B cell (primary cell): ENCODE results near the gene G6PC3. TPM values are rescaled to one million over a fixed set of nuclear protein-coding genes. Genes with fewer than 3 reads are reported as not detected.

Experiments
- ATAC-seq: fragments of 200-7000 bp; cut with Tn5 transposase; one replicate; pipeline ENCODE4 v1.10.0; 2021; ENCODE audit warnings: low read depth, mild to moderate bottlenecking, moderate number of reproducible peaks, moderate library complexity
- CTCF ChIA-PET: fragments of 350-600 bp; sonication (Branson Sonifier 250); formaldehyde crosslinking; loops from one replicate; lab custom pipeline; 2021; ENCODE audit warnings: antibody characterized with exemption, inconsistent platforms; lab: Charles Lee
- POLR2A ChIA-PET: fragments of 350-600 bp; sonication (Branson Sonifier 250); formaldehyde crosslinking; loops from one replicate; lab custom pipeline; 2021; ENCODE audit warnings: antibody characterized with exemption; lab: Charles Lee
- DNase-seq: peaks from one replicate; pipeline ENCODE4 v3.0.0; 2013
- H2AFZ ChIP-seq: 2 replicates; pipeline ENCODE4 v1.6.1; 2012; ENCODE audit warnings: mild to moderate bottlenecking, low read depth, low read length; ENCODE audit not compliant: insufficient read depth, poor library complexity, severe bottlenecking
- H3K27ac ChIP-seq, 2 donors: 1 replicate in 1 of 2; 2 replicates in 1 of 2; pipeline ENCODE4 v1.5.1; 2012 to 2013; ENCODE audit warnings: low read length in 2 of 2, mild to moderate bottlenecking in 2 of 2, moderate library complexity in 1 of 2
- H3K27me3 ChIP-seq, 4 experiments: fragments of 200-600 bp in 1 of 4; sonication (generic) in 1 of 4; replicated peaks in 1 of 4; 1 replicate in 2 of 4; 2 replicates in 2 of 4; pipeline versions ENCODE4 v1.6.1 to v1.7.0; 2013 to 2016; ENCODE audit warnings: low read length in 3 of 4, mild to moderate bottlenecking in 2 of 4, mixed read lengths in 1 of 4, moderate library complexity in 1 of 4; ENCODE audit not compliant: insufficient read depth in 4 of 4, control insufficient read depth in 3 of 4; ENCODE audit errors: control extremely low read depth in 1 of 4
- H3K36me3 ChIP-seq, 2 experiments: replicated peaks in 1 of 2; 1 replicate in 1 of 2; 2 replicates in 1 of 2; pipeline versions ENCODE4 v1.6.1 to v1.7.1; 2013; ENCODE audit warnings: low read length in 1 of 2; ENCODE audit not compliant: insufficient read depth in 2 of 2, control insufficient read depth in 1 of 2; ENCODE audit errors: control extremely low read depth in 1 of 2, extremely low read depth in 1 of 2
- H3K4me1 ChIP-seq, 2 donors: fragments of 200-600 bp in 1 of 2; sonication (generic) in 1 of 2; 1 replicate in 1 of 2; 2 replicates in 1 of 2; pipeline versions ENCODE4 v1.5.1 to v1.6.1; 2013 to 2017; ENCODE audit warnings: low read length in 2 of 2; ENCODE audit not compliant: control insufficient read depth in 2 of 2, insufficient read depth in 2 of 2
- H3K4me2 ChIP-seq: replicated peaks from 2 replicates; pipeline ENCODE3; 2012; ENCODE audit warnings: mild to moderate bottlenecking, low read depth, low read length; ENCODE audit not compliant: poor library complexity, severe bottlenecking
- H3K4me3 ChIP-seq, 5 experiments: fragments of 200-600 bp in 1 of 5; sonication (generic) in 1 of 5; 1 replicate in 3 of 5; 2 replicates in 2 of 5; pipeline versions ENCODE4 v1.5.1 to v1.7.0; 2011 to 2016; ENCODE audit warnings: low read length in 4 of 5, mild to moderate bottlenecking in 4 of 5, low read depth in 2 of 5, control low read depth in 1 of 5, moderate library complexity in 1 of 5; ENCODE audit not compliant: insufficient read depth in 1 of 5; ENCODE audit errors: control extremely low read depth in 1 of 5, extremely low read depth in 1 of 5
- H3K79me2 ChIP-seq: fragments of 200-600 bp; sonication (generic); one replicate; pipeline ENCODE4 v1.6.0; 2016; ENCODE audit warnings: low read length; ENCODE audit not compliant: control insufficient read depth, insufficient read depth
- H3K9ac ChIP-seq: fragments of 200-600 bp; sonication (generic); 2 replicates; pipeline ENCODE4 v1.6.1; 2017; ENCODE audit warnings: mild to moderate bottlenecking, low read length, moderate library complexity
- H3K9me3 ChIP-seq, 3 donors: one replicate each; pipeline versions ENCODE4 v1.6.1 to v1.7.1; 2013; ENCODE audit warnings: low read length in 2 of 3; ENCODE audit not compliant: control insufficient read depth in 2 of 3, insufficient read depth in 1 of 3; ENCODE audit errors: control extremely low read depth in 1 of 3
- H4K20me1 ChIP-seq: 2 replicates; pipeline ENCODE4 v1.6.0; 2012; ENCODE audit warnings: mild to moderate bottlenecking, low read length; ENCODE audit not compliant: insufficient read depth, control insufficient read depth, poor library complexity, severe bottlenecking
- H3K27ac Mint-ChIP-seq: one replicate; pipeline ENCODE4 v1.8.0; 2021; ENCODE audit warnings: mixed read lengths
- H3K27me3 Mint-ChIP-seq: one replicate; pipeline ENCODE4 v1.8.0; 2021; ENCODE audit warnings: mixed read lengths
- H3K4me1 Mint-ChIP-seq: one replicate; pipeline ENCODE4 v1.8.0; 2021; ENCODE audit warnings: mixed read lengths
- H3K4me3 Mint-ChIP-seq: one replicate; pipeline ENCODE4 v1.8.0; 2021; ENCODE audit warnings: mixed read lengths
- H3K9me3 Mint-ChIP-seq: one replicate; pipeline ENCODE4 v1.8.0; 2022; ENCODE audit warnings: mixed read lengths; ENCODE audit not compliant: insufficient read depth
- CTCF ChIP-seq: fragments of 200-600 bp; IDR thresholded peaks from one replicate; pipeline ENCODE4 v1.8.0; 2022; ENCODE audit warnings: antibody characterized with exemption, mild to moderate bottlenecking
- EZH2 ChIP-seq: IDR thresholded peaks from 2 replicates; pipeline ENCODE4 v1.6.1; 2012; ENCODE audit warnings: borderline replicate concordance, low read depth, mild to moderate bottlenecking, moderate library complexity, low read length; ENCODE audit not compliant: insufficient read depth, poor library complexity, severe bottlenecking
- WGBS: methylation state at CpG from one replicate; pipeline ENCODE4 v1.1.5; 2013; ENCODE audit warnings: missing lambda C conversion rate; ENCODE audit not compliant: insufficient coverage; 5-methylcytosine and 5-hydroxymethylcytosine counted together
- intact Hi-C: fragments of 100-400 bp; cut with micrococcal nuclease; formaldehyde crosslinking; loops from one replicate; pipeline ENCODE4 v1.10.0; 2022
- polyA plus RNA-seq: library from polyadenylated mRNA; depleted of rRNA; stranded (reverse); fragments of >200 nt; gene quantifications from 2 replicates; pipeline ENCODE4 v1.2.3, GENCODE V29; 2012
- total RNA-seq, 2 donors: library from RNA; stranded (reverse); fragments of 120-200 nt in 1 of 2; gene quantifications; 1 replicate in 1 of 2; 2 replicates in 1 of 2; pipeline versions ENCODE4 v1.2.3 to v1.2.4, GENCODE V29; 2013 to 2022

The G6PC3 gene
- total and polyA plus RNA-seq, 2 donors (not counting 1 experiment from before 2014, with no cell fraction given): 24.3 to 28.5 TPM

DNA sequence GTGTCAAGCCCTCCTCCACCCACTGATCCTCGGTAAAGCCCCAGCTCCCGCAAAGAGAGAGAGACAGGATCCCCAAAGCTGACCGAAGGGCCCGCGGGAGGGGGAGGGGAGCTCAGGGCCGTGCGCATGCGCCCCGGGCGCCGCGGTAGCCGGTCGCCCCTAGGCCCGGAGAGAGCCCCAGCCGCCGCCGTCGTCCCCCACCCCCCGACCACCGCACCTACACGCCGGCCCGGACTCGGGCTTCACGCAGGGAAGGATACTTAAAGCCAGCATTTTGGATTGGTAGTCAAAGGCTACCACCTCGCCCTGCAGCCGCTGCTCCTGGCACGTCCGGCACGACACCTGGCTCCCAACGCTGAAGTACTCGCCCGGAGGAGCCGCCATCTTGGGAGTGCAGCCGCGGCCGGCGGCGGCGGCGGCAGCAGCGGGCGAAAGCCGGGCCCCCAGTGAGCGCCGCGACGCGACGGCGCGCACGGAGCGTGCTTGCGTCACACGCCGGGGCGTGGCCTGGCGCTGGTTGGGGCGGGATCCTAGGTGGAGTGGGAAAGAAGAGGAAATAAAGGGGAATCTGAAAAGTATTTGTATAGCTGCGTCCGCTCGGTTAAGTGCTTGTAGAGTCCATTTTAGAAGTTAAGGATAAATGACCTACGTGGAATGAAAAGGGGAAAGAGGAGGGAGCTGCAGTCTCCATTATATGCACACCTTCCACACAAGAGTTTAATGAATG is 4.2 kb upstream of the G6PC3 start, which contains the start of gene LSM12:
TSS of gene LSM12 (minus strand) at position 468 of the 727 bp plus-strand sequence. CDS start at position 384, 84 bp downstream.
- Mint-ChIP-seq H3K9me3 (no peaks in the 10 kb centered on the region), H3K4me1 (peaks cover 44% of the 10 kb centered on the region), H3K27me3 (no peaks in the 10 kb centered on the region), H3K4me3 (peak within 1 kb of the TSS; percentile 89), H3K27ac (peak within 1 kb of the TSS; percentile 86)
- intact Hi-C loops: loop anchor here (1.0 to 2.0 kb wide), 3 partner anchors 60 to 120 kb away; partner anchors contain the start of genes HROB and TMUB2
- H3K27ac ChIP-seq: peak within 1 kb of the TSS; percentile 73 to 80
- under 1% methylated on average over 42 of the region's 65 CpGs for WGBS
- H3K9ac ChIP-seq: peak within 1 kb of the TSS; percentile 80
- DNase-seq (peak; percentile 96), ATAC-seq (peak; percentile 70)
- peak within 1 kb of the TSS; percentile 75 for H2AFZ ChIP-seq
- no peaks in the 10 kb centered on the region for H4K20me1 ChIP-seq
- no peaks in the 10 kb centered on the region for H3K27me3 ChIP-seq
- ChIA-PET POLR2A (interaction anchor here (0.6 to 1.1 kb wide), 3 partner anchors 25 to 488 kb away, joined by 3 to 5 read pairs (median 3); no protein-coding TSS in a partner anchor), CTCF (interaction anchor here (0.6 to 2.5 kb wide), 3 partner anchors 57 to 1451 kb away, joined by 4 to 5 read pairs (median 5); partner anchors contain the start of gene HDAC5)
- H3K9me3 ChIP-seq: no peaks in the 10 kb centered on the region
- TF ChIP-seq CTCF (no peak), EZH2 (no peak)
- H3K4me3 ChIP-seq: peak within 1 kb of the TSS; percentile 52 to 95 (median 75)
- H3K4me2 ChIP-seq: peak within 1 kb of the TSS; percentile 92
- H3K79me2 ChIP-seq: peaks cover 69% of the 10 kb centered on the region
- H3K36me3 ChIP-seq: peaks cover 0 to 15% of the 10 kb centered on the region in 2 experiments
- peaks cover 19 to 27% of the 10 kb centered on the region in 2 donors for H3K4me1 ChIP-seq

GRCh38 chr17:44067545-44067940 is 3.0 kb upstream of the G6PC3 start:
- H2AFZ ChIP-seq: peak overlapping the region; percentile 75
- H3K4me3 ChIP-seq: no peak overlapping the region
- peak overlapping the region; percentile 92 for H3K4me2 ChIP-seq
- H3K27me3 Mint-ChIP-seq: no peaks in the 10 kb centered on the region
- 98% methylated on average over 5 of the region's 9 CpGs for WGBS
- peak overlapping the region; percentile 26 for H3K27ac Mint-ChIP-seq
- no peaks in the 10 kb centered on the region for H3K9me3 Mint-ChIP-seq
- intact Hi-C loops: loop anchor here (2.0 kb wide), 1 partner anchor 61 kb away; no protein-coding TSS in a partner anchor
- no peaks in the 10 kb centered on the region for H3K9me3 ChIP-seq
- H3K4me1 ChIP-seq: peaks cover 25 to 35% of the 10 kb centered on the region in 2 donors
- no peak overlapping the region for H3K9ac ChIP-seq
- no peaks in the 10 kb centered on the region for H3K27me3 ChIP-seq
- H3K4me3 Mint-ChIP-seq: peak overlapping the region; percentile 89
- DNase-seq: no peak
- POLR2A ChIA-PET: no interaction called here
- peaks cover 58% of the 10 kb centered on the region for H3K79me2 ChIP-seq
- H4K20me1 ChIP-seq: no peaks in the 10 kb centered on the region
- ATAC-seq: no peak
- CTCF ChIA-PET: interaction anchor here (2.5 kb wide), 1 partner anchor 56 kb away, joined by 5 read pairs; the partner anchor contains the start of gene HDAC5
- peak overlapping the region in 1 of 2 donors; percentile 80 for H3K27ac ChIP-seq
- H3K4me1 Mint-ChIP-seq: peaks cover 50% of the 10 kb centered on the region
- no peak for TF ChIP-seq CTCF
- no peak for TF ChIP-seq EZH2
- H3K36me3 ChIP-seq: peaks cover 0 to 9% of the 10 kb centered on the region in 2 experiments
